Sigmoid colon (tissue), 7 donors: Measurements from ENCODE around the gene ZFP90. TPM values are rescaled to one million over a fixed set of nuclear protein-coding genes. Genes with fewer than 3 reads are reported as not detected.

Experiments
- DNase-seq: peaks from one replicate; pipeline ENCODE4 v3.0.0-alpha.2; 2019
- H3K27ac ChIP-seq, 4 donors: fragments of 200-600 bp; sonication (generic); one replicate each; pipeline ENCODE4 v1.5.1; 2016 to 2019; ENCODE audit warnings: mild to moderate bottlenecking in 1 of 4
- H3K27me3 ChIP-seq, 3 donors: fragments of 200-600 bp; sonication (generic); one replicate each; pipeline ENCODE4 v1.5.1; 2019; ENCODE audit warnings: mild to moderate bottlenecking in 1 of 3
- H3K36me3 ChIP-seq, 4 donors: fragments of 200-600 bp; sonication (generic); one replicate each; pipeline ENCODE4 v1.5.1; 2016 to 2019
- H3K4me1 ChIP-seq, 4 donors: fragments of 200-600 bp; sonication (generic); one replicate each; pipeline ENCODE4 v1.5.1; 2017 to 2019
- H3K4me3 ChIP-seq, 4 donors: fragments of 200-600 bp; sonication (generic); one replicate each; pipeline ENCODE4 v1.5.1; 2017 to 2019; ENCODE audit warnings: mild to moderate bottlenecking in 2 of 4, moderate library complexity in 1 of 4
- H3K9me3 ChIP-seq, 4 donors: fragments of 200-600 bp in 3 of 4; sonication (generic) in 3 of 4; one replicate each; pipeline versions ENCODE4 v1.5.1 to v1.6.1; 2013 to 2019
- CTCF ChIP-seq, 4 experiments: fragments of 450-650 bp in 3 of 4; fragments of 200-600 bp in 1 of 4; IDR thresholded peaks; one replicate each; pipeline ENCODE4 v1.5.1; 2016 to 2019; ENCODE audit warnings: antibody characterized with exemption in 4 of 4, mild to moderate bottlenecking in 3 of 4, moderate library complexity in 2 of 4
- EP300 ChIP-seq, 4 donors: sonication (generic); formaldehyde crosslinking; IDR thresholded peaks; one replicate each; pipeline ENCODE4 v1.6.1; 2017; ENCODE audit warnings: antibody characterized with exemption in 4 of 4
- POLR2A ChIP-seq, 2 donors: fragments of 450-650 bp; IDR thresholded peaks; one replicate each; pipeline ENCODE4 v1.6.1; 2016; ENCODE audit warnings: antibody characterized with exemption in 2 of 2, mild to moderate bottlenecking in 2 of 2, moderate library complexity in 2 of 2
- POLR2AphosphoS5 ChIP-seq, 4 donors: sonication (generic); formaldehyde crosslinking; IDR thresholded peaks; one replicate each; pipeline ENCODE4 v1.6.1; 2017; ENCODE audit warnings: antibody characterized with exemption in 4 of 4
- WGBS, 2 donors: extraction: QIAGEN DNeasy Blood & Tissue Kit; methylation state at CpG; one replicate each; pipeline ENCODE4 v1.1.7; 2013; 5-methylcytosine and 5-hydroxymethylcytosine counted together
- intact Hi-C: fragments of 100-400 bp; cut with DNase I; formaldehyde crosslinking; loops from one replicate; pipeline ENCODE4 v1.15.1; 2023
- polyA plus RNA-seq, 3 donors: library from polyadenylated mRNA; stranded (reverse); fragments of 200-250 nt; gene quantifications; one replicate each; pipeline ENCODE4 v1.2.3, GENCODE V29; 2013
- total RNA-seq, 4 donors: library from RNA; depleted of rRNA; stranded (reverse); fragments of >200 nt; gene quantifications; one replicate each; pipeline ENCODE4 v1.1.0, GENCODE V29; 2016
- donor health status: healthy with polysubstance abuse.
- donor health status: Bipolar disorder and iron deficiency.
- donor health status: healthy.

ZFP90 gene
- total and polyA plus RNA-seq, 7 donors: 1.6 to 48.5 (median 33.4) TPM

- Histone ChIP-seq H3K27ac (no peak overlapping the region), H3K9me3 (no peaks in the 10 kb centered on the region), H3K4me3 (no peak overlapping the region), H3K4me1 (peaks cover 0 to 23% (median 17%) of the 10 kb centered on the region in 4 donors), H3K27me3 (no peaks in the 10 kb centered on the region), H3K36me3 (no peaks in the 10 kb centered on the region)
- intact Hi-C loops: loop anchor here (5.0 kb wide), 3 partner anchors 274 to 604 kb away; partner anchors contain the start of genes CHTF8, TANGO6 and UTP4
- WGBS, 2 donors: 56 to 70% methylated on average over 2 of the region's 2 CpGs
- TF ChIP-seq POLR2A (IDR thresholded peaks at IDR 0.05) (no peak), POLR2AphosphoS5 (IDR thresholded peaks at IDR 0.05) (no peak), CTCF (IDR thresholded peaks at IDR 0.05) (no peak), EP300 (IDR thresholded peaks at IDR 0.05) (no peak)
- DNase-seq: no peak
These were observed 10.9 kb upstream of the ZFP90 start for GRCh38 chr16:68528233-68528632.

- H3K4me1 ChIP-seq: peaks cover 0 to 23% (median 17%) of the 10 kb centered on the region in 4 donors
- no peaks in the 10 kb centered on the region for H3K9me3 ChIP-seq
- DNase-seq: peak; percentile 92
- intact Hi-C loops: loop anchor here (5.0 kb wide), 3 partner anchors 273 to 603 kb away; partner anchors contain the start of genes CHTF8, TANGO6 and UTP4
- H3K27me3 ChIP-seq: no peaks in the 10 kb centered on the region
- H3K4me3 ChIP-seq: peak overlapping the region in 1 of 4 donors; percentile 17
- 6 to 19% methylated on average over 29 of the region's 29 CpGs for WGBS, 2 donors
- H3K36me3 ChIP-seq: no peaks in the 10 kb centered on the region
- TF ChIP-seq CTCF (IDR thresholded peaks at IDR 0.05) (peak; percentile 89 to 91 (median 90)), EP300 (IDR thresholded peaks at IDR 0.05) (no peak)
- H3K27ac ChIP-seq: no peak overlapping the region
These were observed 10.3 kb upstream of the ZFP90 start for GRCh38 chr16:68528686-68529379.

- peak; percentile 65 for DNase-seq
- intact Hi-C loops: loop anchor here (5.0 kb wide), 3 partner anchors 273 to 603 kb away; partner anchors contain the start of genes CHTF8, TANGO6 and UTP4
- WGBS, 2 donors: 15 to 20% methylated on average over 13 of the region's 13 CpGs
- Histone ChIP-seq H3K27ac (no peak overlapping the region), H3K9me3 (no peaks in the 10 kb centered on the region), H3K4me1 (peaks cover 0 to 23% (median 17%) of the 10 kb centered on the region in 4 donors), H3K27me3 (no peaks in the 10 kb centered on the region), H3K36me3 (no peaks in the 10 kb centered on the region), H3K4me3 (peak overlapping the region; percentile 65 to 78 (median 67))
- no peak for TF ChIP-seq CTCF (IDR thresholded peaks at IDR 0.05)
- TF ChIP-seq EP300 (IDR thresholded peaks at IDR 0.05): no peak
- no peak for TF ChIP-seq POLR2A (IDR thresholded peaks at IDR 0.05)
- TF ChIP-seq POLR2AphosphoS5 (IDR thresholded peaks at IDR 0.05): no peak
These were observed 9.5 kb upstream of the ZFP90 start for GRCh38 chr16:68529608-68529930.

GRCh38 chr16:68529931-68530701 is 9.0 kb upstream of the ZFP90 start:
- Histone ChIP-seq H3K4me1 (peaks cover 0 to 23% (median 17%) of the 10 kb centered on the region in 4 donors), H3K36me3 (no peaks in the 10 kb centered on the region), H3K4me3 (peak overlapping the region; percentile 65 to 78 (median 67)), H3K27me3 (no peaks in the 10 kb centered on the region), H3K9me3 (no peaks in the 10 kb centered on the region), H3K27ac (peak overlapping the region in 1 of 4 donors; percentile 21)
- DNase-seq: peak; percentile 94
- intact Hi-C loops: loop anchor here (5.0 kb wide), 3 partner anchors 272 to 602 kb away; partner anchors contain the start of genes CHTF8, TANGO6 and UTP4
- 1% methylated on average over 56 of the region's 56 CpGs for WGBS, 2 donors
- TF ChIP-seq POLR2A (IDR thresholded peaks at IDR 0.05) (no peak), POLR2AphosphoS5 (IDR thresholded peaks at IDR 0.05) (no peak), CTCF (IDR thresholded peaks at IDR 0.05) (no peak), EP300 (IDR thresholded peaks at IDR 0.05) (no peak)
